Kidney tubule cell (primary cell): Measurements from ENCODE around the gene CARD9.
A peak's percentile ranks its signal among the peaks of the same experiment; 100 is the strongest.

Source experiments
- DNase-seq: peaks from one replicate; pipeline ENCODE4 v3.0.0-alpha.2; 2018; ENCODE audit warnings: low spot score

Gene CARD9

DNA sequence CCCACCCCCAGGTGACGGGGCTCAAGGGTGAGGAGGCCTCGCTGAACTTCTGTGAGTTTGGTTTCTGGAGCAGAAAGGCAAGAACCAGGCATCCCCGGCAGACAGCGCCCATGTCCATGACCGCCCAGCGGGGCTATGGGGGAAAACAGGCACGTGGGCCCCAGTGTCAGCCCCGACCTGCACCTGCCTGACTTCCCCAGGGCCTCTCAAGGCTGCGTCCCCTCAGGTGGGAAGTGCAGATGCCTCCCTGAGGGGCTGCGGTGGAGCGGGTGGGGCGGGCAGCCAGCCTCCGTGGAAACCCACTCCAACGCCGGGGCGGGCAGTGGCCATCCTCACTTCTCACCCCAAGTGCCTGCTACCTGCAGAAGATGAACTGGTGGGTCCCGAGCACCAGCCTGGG is 6.9 kb upstream of the CARD9 start:
- DNase-seq: no peak

GRCh38 chr9:136379891-136380290 is 6.4 kb upstream of the CARD9 start:
- no peak for DNase-seq

GRCh38 chr9:136379401-136379800 is 5.9 kb upstream of the CARD9 start:
- no peak for DNase-seq

DNA sequence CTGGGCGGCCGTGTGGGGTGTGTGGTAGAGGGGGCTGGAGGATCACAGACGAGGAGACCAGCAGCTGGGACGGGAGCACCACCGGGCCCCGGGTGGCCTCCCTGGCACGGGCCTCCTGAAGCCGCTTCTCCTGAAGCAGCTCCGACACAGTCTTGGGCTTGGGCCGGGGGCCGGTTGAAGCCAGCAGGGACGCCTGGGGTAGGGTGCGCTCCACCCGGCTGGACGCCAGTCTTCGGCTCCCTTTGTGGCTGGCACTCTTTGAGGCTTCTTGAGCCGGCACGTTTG is 5.5 kb upstream of the CARD9 start:
- DNase-seq: no peak

GRCh38 chr9:136378170-136379002 is 4.9 kb upstream of the CARD9 start:
- no peak for DNase-seq

- DNase-seq: no peak
Observed at GRCh38 chr9:136377341-136378169, 4.1 kb upstream of the CARD9 start.

DNA sequence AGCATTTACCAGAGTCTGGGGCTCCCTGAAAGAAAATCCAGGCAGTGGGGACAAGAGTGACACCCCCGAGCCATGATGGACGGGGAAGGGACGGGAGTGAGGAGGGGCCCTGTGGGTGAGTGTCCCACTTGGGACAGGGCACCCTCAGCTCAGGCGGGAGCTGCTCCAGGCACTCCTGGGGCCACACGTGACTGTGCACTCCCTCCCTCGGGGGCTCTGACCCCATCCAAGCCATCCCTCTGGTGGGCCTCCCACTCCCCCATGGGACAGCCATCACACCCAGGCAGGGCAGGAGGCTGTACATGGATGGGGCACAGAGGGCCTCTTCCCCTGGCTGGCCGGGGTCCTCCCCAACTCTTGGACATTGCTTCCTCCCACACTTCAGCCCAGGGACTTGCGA is 3.0 kb upstream of the CARD9 start:
- no peak for DNase-seq

DNA sequence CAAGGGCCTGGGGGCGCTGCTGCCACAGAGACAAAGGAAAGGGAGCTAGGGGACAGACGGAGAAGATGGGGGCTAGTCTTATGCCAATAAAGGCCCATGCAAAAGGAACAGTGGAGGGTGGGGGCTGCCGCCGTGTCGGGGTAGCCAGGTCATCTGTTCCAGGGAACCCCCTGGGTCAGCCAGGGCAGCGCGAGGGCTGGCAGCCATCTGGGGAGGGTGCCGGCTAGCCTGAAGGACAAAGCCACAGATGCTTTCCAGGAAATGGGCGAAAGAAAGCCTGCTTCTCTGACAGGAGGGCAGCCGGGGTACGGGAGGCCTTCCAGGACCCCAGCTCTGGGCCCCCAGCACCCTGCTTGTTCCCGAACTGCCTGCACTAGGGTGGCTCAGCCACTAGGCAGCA is 1.6 kb upstream of the CARD9 start:
- DNase-seq: no peak

GRCh38 chr9:136374183-136374575 is 710 bp upstream of the CARD9 start:
- DNase-seq: no peak

DNA sequence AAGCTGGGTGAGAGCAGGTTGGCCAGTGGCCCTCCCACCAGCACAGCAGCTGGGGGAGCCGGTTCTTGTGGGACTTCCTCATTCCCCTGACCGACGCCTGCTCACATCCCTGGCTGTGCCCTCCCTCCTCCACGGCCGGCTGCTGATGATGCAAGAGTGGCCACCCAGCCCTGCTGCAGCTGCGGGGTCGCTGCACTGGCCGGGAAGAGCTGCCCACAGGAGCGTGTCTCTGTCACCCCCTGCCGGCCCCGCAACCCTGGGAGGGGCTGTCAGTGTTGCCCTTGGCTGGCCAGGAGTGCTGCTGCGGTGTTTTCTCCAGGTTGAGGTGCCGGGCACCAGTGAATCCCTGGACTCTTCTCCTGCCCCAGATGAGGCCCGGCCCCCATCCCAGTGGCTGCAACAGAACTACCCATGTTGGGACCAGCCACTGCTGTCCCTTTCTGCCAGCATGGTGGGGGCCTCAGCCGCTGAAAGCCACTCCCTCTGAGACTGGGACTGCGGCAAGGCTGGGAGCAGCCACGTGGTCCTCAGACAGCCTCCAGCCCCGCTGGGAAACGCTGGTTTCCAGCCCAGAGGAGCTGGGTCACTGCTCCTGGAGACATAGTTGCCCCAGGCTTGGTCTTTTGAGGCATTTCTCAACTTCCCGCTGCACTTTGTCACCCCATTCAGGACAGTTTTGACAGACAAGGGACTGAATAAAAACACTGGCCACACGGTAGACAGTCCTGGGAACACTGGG is 739 bp downstream of the CARD9 start:
- DNase-seq: peak; percentile 88

DNA sequence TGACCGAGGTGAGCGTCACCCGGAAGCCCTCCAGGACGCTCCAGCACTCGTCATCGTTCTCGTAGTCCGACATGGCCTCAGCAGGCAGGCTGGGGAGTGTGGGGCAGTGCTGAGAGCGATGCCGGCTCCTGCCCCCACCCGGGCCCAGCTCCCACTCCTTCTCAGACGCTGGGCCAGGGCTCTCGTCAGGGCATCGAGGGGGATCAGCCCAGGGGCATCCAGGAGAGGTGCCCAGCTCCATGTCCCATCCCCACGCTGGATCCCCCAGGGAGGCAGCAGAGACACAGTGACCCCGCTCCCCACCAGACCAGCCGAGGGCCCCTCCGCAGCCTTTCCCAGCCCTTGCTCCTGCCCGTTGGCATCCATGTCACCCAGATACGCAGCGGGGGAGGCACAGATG is 1.5 kb downstream of the CARD9 start:
- no peak for DNase-seq

GRCh38 chr9:136371533-136371880 is 2.0 kb downstream of the CARD9 start:
- DNase-seq: no peak

- DNase-seq: peak; percentile 46
Observed at GRCh38 chr9:136370687-136371532, 2.6 kb downstream of the CARD9 start.

- DNase-seq: no peak
Observed at GRCh38 chr9:136370037-136370436, 3.4 kb downstream of the CARD9 start.

GRCh38 chr9:136368190-136368589 is 5.3 kb downstream of the CARD9 start:
- no peak for DNase-seq

GRCh38 chr9:136367296-136368145 is 5.9 kb downstream of the CARD9 start:
- DNase-seq: no peak

DNA sequence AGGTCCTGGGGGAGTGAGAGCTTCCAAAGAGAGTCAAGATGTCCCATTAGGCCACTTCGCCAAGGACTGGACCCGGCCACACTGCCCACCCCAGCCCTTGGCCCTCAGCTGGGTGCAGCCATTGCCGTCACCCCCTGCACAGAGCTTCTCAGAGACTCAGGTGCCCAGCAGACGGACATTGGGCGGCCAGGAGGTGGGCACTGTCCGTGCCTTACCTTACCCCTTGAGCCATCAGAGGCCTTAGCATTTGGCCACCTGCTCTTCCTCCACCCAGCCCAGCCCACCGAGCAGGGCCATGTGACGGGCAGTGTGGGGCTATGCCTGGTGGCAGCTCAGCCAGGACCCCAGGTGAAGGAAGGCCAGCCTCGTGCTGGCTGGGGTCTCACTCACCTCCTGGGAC is 6.6 kb downstream of the CARD9 start:
- DNase-seq: no peak

- DNase-seq: no peak
Observed at GRCh38 chr9:136365775-136366222, 7.7 kb downstream of the CARD9 start.

- DNase-seq: no peak
Observed at GRCh38 chr9:136364942-136365774, 8.3 kb downstream of the CARD9 start.
